GM18868 (cell line): ENCODE results near the gene C1orf174.

Experiments
- ATAC-seq: cut with Tn5 transposase; IDR thresholded peaks from one replicate; pipeline ENCODE4 v1.9.1; 2021; ENCODE audit warnings: mild to moderate bottlenecking, moderate library complexity; ENCODE audit not compliant: unreplicated experiment

C1orf174 gene

GRCh38 chr1:3879099-3879498 is 21.0 kb downstream of the C1orf174 start:
- no peak for ATAC-seq

GRCh38 chr1:3876716-3877115 is 23.4 kb downstream of the C1orf174 start:
- ATAC-seq, result no peak

- no peak for ATAC-seq
Measured at GRCh38 chr1:3874736-3875135, 25.3 kb downstream of the C1orf174 start.

- ATAC-seq, result no peak
Measured at GRCh38 chr1:3872546-3872945, 27.5 kb downstream of the C1orf174 start.

- no peak for ATAC-seq
Measured at GRCh38 chr1:3871451-3871805, 28.6 kb downstream of the C1orf174 start.

- no peak for ATAC-seq
Measured at GRCh38 chr1:3869751-3870301, 30.2 kb downstream of the C1orf174 start.

GRCh38 chr1:3868464-3869006 is 31.5 kb downstream of the C1orf174 start:
- no peak for ATAC-seq

GRCh38 chr1:3865606-3866160 is 34.4 kb downstream of the C1orf174 start:
- ATAC-seq, result no peak

- ATAC-seq, result no peak
Measured at GRCh38 chr1:3864884-3865283, 35.2 kb downstream of the C1orf174 start.

GRCh38 chr1:3863231-3863935 is 36.7 kb downstream of the C1orf174 start:
- ATAC-seq, result no peak

- no peak for ATAC-seq
Measured at GRCh38 chr1:3858231-3858981, 41.7 kb downstream of the C1orf174 start.

- ATAC-seq, result no peak
Measured at GRCh38 chr1:3857791-3858129, 42.3 kb downstream of the C1orf174 start.

- peak; percentile 95 for ATAC-seq
Measured at GRCh38 chr1:3856923-3857790, 42.9 kb downstream of the C1orf174 start, which contains the start of the genes CEP104 and DFFB. TSS of gene CEP104 (minus strand) at chr1:3857211. CDS start at chr1:3852407, 4,804 bp downstream. TSS of gene DFFB (plus strand) at chr1:3857476. CDS start at chr1:3857604, 128 bp downstream.

- no peak for ATAC-seq
Measured at GRCh38 chr1:3852711-3853485, 47.2 kb downstream of the C1orf174 start.

GRCh38 chr1:3852091-3852490 is 48.0 kb downstream of the C1orf174 start:
- ATAC-seq, result no peak

- no peak for ATAC-seq
Measured at GRCh38 chr1:3851292-3851691, 48.8 kb downstream of the C1orf174 start.

- ATAC-seq, result no peak
Measured at GRCh38 chr1:3850857-3851256, 49.2 kb downstream of the C1orf174 start.

GRCh38 chr1:3847081-3847480 is 53.0 kb downstream of the C1orf174 start:
- no peak for ATAC-seq

- ATAC-seq, result no peak
Measured at GRCh38 chr1:3846541-3846940, 53.5 kb downstream of the C1orf174 start.

GRCh38 chr1:3842912-3843311 is 57.2 kb downstream of the C1orf174 start:
- ATAC-seq, result no peak
